ENCODE measurements around the gene ZNF625. TPM values are rescaled to one million over a fixed set of nuclear protein-coding genes. Genes with fewer than 3 reads are reported as not detected.
A peak's percentile ranks its signal among the peaks of the same experiment; 100 is the strongest.

Gene ZNF625
- total RNA-seq: 1 to 10 TPM; 3.1 to 8.0 (median 3.9) TPM
- long read RNA-seq, donor 1: 0 reads
- long read RNA-seq, donor 2: 0 reads

- ATAC-seq: peak; percentile 98
- Histone ChIP-seq H3K4me1 (ENCODE audit: low read depth) (no peaks in the 10 kb centered on the region), H3K9me3 (no peaks in the 10 kb centered on the region), H3K36me3 (ENCODE audit: low read depth) (no peaks in the 10 kb centered on the region), H3K4me3 (peak within 1 kb of the TSS; percentile 42)
- TF ChIP-seq CTCF (IDR thresholded peaks at IDR 0.05): no peak
- peak; percentile 85 to 87 (median 85) for DNase-seq
- intact Hi-C loops (cut with DNase I, micrococcal nuclease): no loop called here
Measured at GRCh38 chr19:12156223-12157058, at the start of gene ZNF625. Gene ZNF625 (minus strand): TSS chr19:12156734. CDS start chr19:12156558, 176 bp downstream.

GRCh38 chr19:12205296-12205695, 48.8 kb upstream of the ZNF625 start:
- intact Hi-C loops (cut with DNase I, micrococcal nuclease): no loop called here
- H3K36me3 ChIP-seq (ENCODE audit: low read depth): no peaks in the 10 kb centered on the region
- DNase-seq (no peak), ATAC-seq (no peak)
- no peak overlapping the region for H3K4me3 ChIP-seq
- no peak for TF ChIP-seq CTCF (IDR thresholded peaks at IDR 0.05)
- H3K9me3 ChIP-seq: peaks cover 49% of the 10 kb centered on the region
- H3K4me1 ChIP-seq (ENCODE audit: low read depth): no peaks in the 10 kb centered on the region

- ATAC-seq (peak; percentile 92), DNase-seq (peak in 2 of 3 donors; percentile 78 to 84)
- intact Hi-C loops (cut with DNase I, micrococcal nuclease): no loop called here
- no peaks in the 10 kb centered on the region for H3K36me3 ChIP-seq (ENCODE audit: low read depth)
- no peak overlapping the region for H3K4me3 ChIP-seq
- H3K4me1 ChIP-seq (ENCODE audit: low read depth): no peaks in the 10 kb centered on the region
- H3K9me3 ChIP-seq: peaks cover 27% of the 10 kb centered on the region
- TF ChIP-seq CTCF (IDR thresholded peaks at IDR 0.05): no peak
Measured at GRCh38 chr19:12202250-12202649, 45.7 kb upstream of the ZNF625 start.

GRCh38 chr19:12199757-12200419, 43.4 kb upstream of the ZNF625 start:
- H3K9me3 ChIP-seq: peaks cover 15% of the 10 kb centered on the region
- no peak for TF ChIP-seq CTCF (IDR thresholded peaks at IDR 0.05)
- no peak overlapping the region for H3K4me3 ChIP-seq
- no peaks in the 10 kb centered on the region for H3K36me3 ChIP-seq (ENCODE audit: low read depth)
- H3K4me1 ChIP-seq (ENCODE audit: low read depth): no peaks in the 10 kb centered on the region
- DNase-seq (no peak), ATAC-seq (no peak)
- intact Hi-C loops (cut with DNase I, micrococcal nuclease): no loop called here

GRCh38 chr19:12198136-12198535, 41.6 kb upstream of the ZNF625 start:
- intact Hi-C loops (cut with DNase I, micrococcal nuclease): no loop called here
- no peak for ATAC-seq

More at GRCh38 chr19:12198136-12198535, 41.6 kb upstream of the ZNF625 start:
- no peak for TF ChIP-seq CTCF (IDR thresholded peaks at IDR 0.05)
- H3K9me3 ChIP-seq: peaks cover 31% of the 10 kb centered on the region
- H3K4me3 ChIP-seq: no peak overlapping the region
- no peaks in the 10 kb centered on the region for H3K36me3 ChIP-seq (ENCODE audit: low read depth)
- no peak for DNase-seq
- no peaks in the 10 kb centered on the region for H3K4me1 ChIP-seq (ENCODE audit: low read depth)

All from mucosa of descending colon (tissue), 3 donors.